ENCODE data around the gene MTCL3.

The MTCL3 gene

DNA sequence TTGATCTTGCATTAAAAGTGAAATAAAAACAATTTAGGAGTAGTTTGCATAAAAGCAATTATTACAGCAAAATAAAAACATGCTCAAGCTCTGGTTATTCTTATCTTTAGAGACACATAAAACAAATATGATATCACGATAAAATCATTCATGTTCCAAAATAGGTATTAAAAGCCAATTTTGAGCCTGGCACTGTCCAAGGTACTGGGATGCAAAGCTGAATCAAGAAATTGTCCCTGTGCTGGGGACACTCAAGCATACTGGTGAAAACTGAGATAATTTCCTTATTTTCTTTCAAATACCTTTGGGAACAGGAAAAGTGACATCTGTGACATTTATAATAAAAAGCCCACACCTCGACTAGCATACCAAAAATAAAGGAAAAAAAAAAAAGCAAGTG is 931 bp upstream of the MTCL3 start:
- H3K4me3 ChIP-seq (replicated peaks in 1 of 3; ENCODE audit: insufficient read depth in 1 of 3, low read depth in 2 of 3, low read length in 3 of 3) = no peak overlapping the region
- BruUV-seq (replicated peaks) = no TSS peak
- H3K79me2 ChIP-seq (ENCODE audit: insufficient read depth, low read length) = no peaks in the 10 kb centered on the region
- no peak overlapping the region for H3K27ac ChIP-seq (ENCODE audit: extremely low read length, insufficient read depth, low read length)
- peaks cover 4 to 28% of the 10 kb centered on the region in 2 experiments; a peak in 3 of 5 replicates for H3K27me3 ChIP-seq (ENCODE audit: control insufficient read depth in 1 of 2, insufficient read depth in 2 of 2, low read length in 2 of 2)
- H3K9me3 ChIP-seq (ENCODE audit: low read length) = no peaks in the 10 kb centered on the region
- intact Hi-C loops (cut with micrococcal nuclease; ENCODE audit: unreplicated experiment) = loop anchor here (5.0 kb wide), 1 partner anchor 1263 kb away; no protein-coding TSS in a partner anchor
- no peak overlapping the region for H2AFZ ChIP-seq (ENCODE audit: low read length)
- no peak for FAIRE-seq
- no peak for ATAC-seq
- in situ Hi-C loops (cut with HindIII; ENCODE audit: extremely low pct_ligation_motif_present, low pct_unique_long_range_greater_than_20kb) = no loop called here
- DNase-seq (ENCODE audit: low spot score) = no peak
- POLR2A ChIA-PET = no interaction called here
- H3K36me3 ChIP-seq (replicated peaks in 1 of 2; ENCODE audit: control insufficient read depth in 1 of 2, insufficient read depth in 2 of 2, low read length in 2 of 2) = no peaks in the 10 kb centered on the region
- peaks cover 5% of the 10 kb centered on the region for H4K20me1 ChIP-seq (ENCODE audit: insufficient read depth, low read length)
- CTCF ChIA-PET (ENCODE audit: low intra/inter-chr PET ratio, low total read pairs) = no interaction called here
- TF ChIP-seq MIER2 (CRISPR knock-in tag; IDR thresholded peaks at IDR 0.05) = peak; percentile 93
- peak; percentile 79 for TF ChIP-seq EHMT2 (IDR thresholded peaks at IDR 0.05; ENCODE audit: borderline replicate concordance, low read depth, low read length)
- no peak for TF ChIP-seq YEATS2 (CRISPR knock-in tag; IDR thresholded peaks at IDR 0.05; ENCODE audit: borderline replicate concordance)
- TF ChIP-seq, protein P1, sequence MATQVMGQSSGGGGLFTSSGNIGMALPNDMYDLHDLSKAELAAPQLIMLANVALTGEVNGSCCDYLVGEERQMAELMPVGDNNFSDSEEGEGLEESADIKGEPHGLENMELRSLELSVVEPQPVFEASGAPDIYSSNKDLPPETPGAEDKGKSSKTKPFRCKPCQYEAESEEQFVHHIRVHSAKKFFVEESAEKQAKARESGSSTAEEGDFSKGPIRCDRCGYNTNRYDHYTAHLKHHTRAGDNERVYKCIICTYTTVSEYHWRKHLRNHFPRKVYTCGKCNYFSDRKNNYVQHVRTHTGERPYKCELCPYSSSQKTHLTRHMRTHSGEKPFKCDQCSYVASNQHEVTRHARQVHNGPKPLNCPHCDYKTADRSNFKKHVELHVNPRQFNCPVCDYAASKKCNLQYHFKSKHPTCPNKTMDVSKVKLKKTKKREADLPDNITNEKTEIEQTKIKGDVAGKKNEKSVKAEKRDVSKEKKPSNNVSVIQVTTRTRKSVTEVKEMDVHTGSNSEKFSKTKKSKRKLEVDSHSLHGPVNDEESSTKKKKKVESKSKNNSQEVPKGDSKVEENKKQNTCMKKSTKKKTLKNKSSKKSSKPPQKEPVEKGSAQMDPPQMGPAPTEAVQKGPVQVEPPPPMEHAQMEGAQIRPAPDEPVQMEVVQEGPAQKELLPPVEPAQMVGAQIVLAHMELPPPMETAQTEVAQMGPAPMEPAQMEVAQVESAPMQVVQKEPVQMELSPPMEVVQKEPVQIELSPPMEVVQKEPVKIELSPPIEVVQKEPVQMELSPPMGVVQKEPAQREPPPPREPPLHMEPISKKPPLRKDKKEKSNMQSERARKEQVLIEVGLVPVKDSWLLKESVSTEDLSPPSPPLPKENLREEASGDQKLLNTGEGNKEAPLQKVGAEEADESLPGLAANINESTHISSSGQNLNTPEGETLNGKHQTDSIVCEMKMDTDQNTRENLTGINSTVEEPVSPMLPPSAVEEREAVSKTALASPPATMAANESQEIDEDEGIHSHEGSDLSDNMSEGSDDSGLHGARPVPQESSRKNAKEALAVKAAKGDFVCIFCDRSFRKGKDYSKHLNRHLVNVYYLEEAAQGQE (IDR thresholded peaks at IDR 0.05; ENCODE audit: borderline replicate concordance in 1 of 2, low read depth in 1 of 2, low read length in 2 of 2) = peak; percentile 59 to 98
- peak; percentile 17; the same call in 1 of the 2 replicates for TF ChIP-seq ZNF12 (CRISPR knock-in tag; IDR thresholded peaks at IDR 0.05)
- no peak for TF ChIP-seq MXD4 (CRISPR knock-in tag; IDR thresholded peaks at IDR 0.05)
- H3K4me1 ChIP-seq (ENCODE audit: insufficient read depth, low read length) = peaks cover 5% of the 10 kb centered on the region
- WGBS (ENCODE audit: low lambda C conversion rate) = 0% methylated on average over 2 of the region's 2 CpGs
- H3K9ac ChIP-seq (ENCODE audit: insufficient read depth, low read depth, low read length) = no peak overlapping the region
- no peak overlapping the region for H3K4me2 ChIP-seq (ENCODE audit: low read depth, low read length)

Data from HepG2 (cell line).